HepG2 (cell line): ENCODE data around the gene GOLGA8T. TPM values are rescaled to one million over a fixed set of nuclear protein-coding genes. Genes with fewer than 3 reads are reported as not detected.

Experiments
- polyA plus RNA-seq, 8 experiments: library from polyadenylated mRNA; depleted of rRNA in 3 of 8; stranded (reverse) in 7 of 8; unstranded in 1 of 8; fragments of >200 nt; fragmentation: Illumina TruSeq in 4 of 8; extraction: Trizol in 4 of 8; gene quantifications; 2 replicates each; pipeline versions ENCODE4 v1.2.1 to v1.2.3, GENCODE V29; 2011 to 2016; ENCODE audit warnings: low read depth in 4 of 8, missing spikeins in 1 of 8, mixed read lengths in 1 of 8; ENCODE audit not compliant: insufficient read depth in 1 of 8
- small RNA-seq, 3 experiments: library from RNA; depleted of rRNA; stranded (forward); fragments of <200 nt; gene quantifications; one replicate each; pipeline ENCODE3, GENCODE V24; 2012; ENCODE audit warnings: low read depth in 2 of 3, low replicate concordance in 1 of 3; ENCODE audit not compliant: insufficient read length in 3 of 3, insufficient read depth in 2 of 3
- total RNA-seq, 5 experiments: library from RNA; depleted of rRNA; stranded (reverse); fragments of >200 nt; fragmentation: Illumina TruSeq; extraction: Trizol; gene quantifications; 2 replicates each; pipeline ENCODE4 v1.2.3, GENCODE V29; 2016; ENCODE audit warnings: low read depth in 1 of 5

Gene GOLGA8T
- total and polyA plus RNA-seq, 2 of the 13 experiments (the other 11 are each of a cell fraction or from before 2014, with no cell fraction given), result not detected

Small RNA genes within 50 kb of the gene (small RNA-seq; reads per million reads assigned to genes)
- gene AC120045.2 (0 reads per million in 3 experiments), gene RF00096 (0.98 to 5.5 (median 1.9) reads per million in 3 experiments), gene RN7SL469P (0 reads per million in 3 experiments), gene RN7SL673P (0 reads per million in 3 experiments)

Other genes with a start within 250 kb of the GOLGA8T start
- not detected in 2 replicates for gene GOLGA8J, start 52.1 kb upstream of the GOLGA8T start, total RNA-seq (2016; rRNA removed; fragmentation: Illumina TruSeq; extraction: Trizol)
- 0.05 TPM in 1 of 2 replicates, not detected in the other for gene GOLGA8J, start 52.1 kb upstream of the GOLGA8T start, polyA plus RNA-seq (2011; rRNA removed)